Peyer's patch (tissue), 4 donors: ENCODE measurements around the gene TIAM1. TPM values are rescaled to one million over a fixed set of nuclear protein-coding genes. Genes with fewer than 3 reads are reported as not detected.

Source experiments
- DNase-seq, 3 donors: peaks; one replicate each; pipeline ENCODE4 v3.0.0-alpha.2; 2017 to 2019
- H3K27ac ChIP-seq, 4 donors: fragments of 200-600 bp; sonication (generic); one replicate each; pipeline ENCODE4 v1.5.1; 2016 to 2019
- H3K27me3 ChIP-seq, 2 donors: fragments of 200-600 bp; sonication (generic); one replicate each; pipeline ENCODE4 v1.5.1; 2019
- H3K36me3 ChIP-seq, 3 donors: fragments of 200-600 bp; sonication (generic); one replicate each; pipeline ENCODE4 v1.5.1; 2016 to 2019
- H3K4me1 ChIP-seq, 4 donors: fragments of 200-600 bp; sonication (generic); one replicate each; pipeline ENCODE4 v1.5.1; 2016 to 2019
- H3K4me3 ChIP-seq, 4 donors: fragments of 200-600 bp; sonication (generic); 1 replicate in 3 of 4; 2 replicates in 1 of 4; pipeline ENCODE4 v1.5.1; 2016 to 2019; ENCODE audit warnings: mild to moderate bottlenecking in 1 of 4
- H3K9me3 ChIP-seq, 4 donors: fragments of 200-600 bp; sonication (generic); one replicate each; pipeline ENCODE4 v1.5.1; 2016 to 2019; ENCODE audit warnings: mild to moderate bottlenecking in 1 of 4
- CTCF ChIP-seq, 6 experiments: fragments of 450-650 bp in 4 of 6; fragments of 200-600 bp in 2 of 6; sonication (generic) in 1 of 6; IDR thresholded peaks; one replicate each; pipeline ENCODE4 v1.5.1; 2017 to 2019; ENCODE audit warnings: antibody characterized with exemption in 6 of 6, mild to moderate bottlenecking in 3 of 6, moderate library complexity in 1 of 6
- POLR2A ChIP-seq, 2 donors: fragments of 450-650 bp; IDR thresholded peaks; one replicate each; pipeline ENCODE4 v1.5.1; 2017; ENCODE audit warnings: antibody characterized with exemption in 2 of 2, mild to moderate bottlenecking in 2 of 2, moderate library complexity in 2 of 2
- total RNA-seq, 4 donors: library from RNA; depleted of rRNA; stranded (reverse); fragments of >200 nt; gene quantifications; one replicate each; pipeline ENCODE4 v1.1.0, GENCODE V29; 2016

The TIAM1 gene
- total RNA-seq, 4 donors from 2014 or later, result 1.4 to 13.2 (median 2.9) TPM

DNA sequence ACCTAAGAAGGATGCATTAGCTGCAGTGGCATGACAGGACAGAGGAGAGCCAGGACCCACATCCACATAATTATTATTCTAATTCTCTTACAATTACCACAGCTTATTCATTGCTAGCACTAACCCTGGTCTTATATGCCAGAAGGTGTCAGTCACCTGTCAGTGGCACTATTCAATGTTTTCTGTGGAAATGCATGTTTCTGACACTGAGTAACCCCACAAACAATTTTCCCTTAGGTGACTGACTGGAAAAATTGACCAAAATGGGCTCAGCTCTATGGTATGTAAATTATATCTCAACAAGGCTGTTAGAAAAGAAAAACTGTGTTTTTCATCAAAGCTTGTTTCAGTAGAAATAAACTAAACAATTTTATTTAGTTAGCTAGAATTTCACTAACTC, 187.9 kb downstream of the TIAM1 start:
- no peak overlapping the region for H3K4me3 ChIP-seq
- H3K27ac ChIP-seq, result no peak overlapping the region
- no peaks in the 10 kb centered on the region for H3K36me3 ChIP-seq
- H3K27me3 ChIP-seq, result no peaks in the 10 kb centered on the region
- H3K4me1 ChIP-seq, result no peaks in the 10 kb centered on the region
- H3K9me3 ChIP-seq, result peaks cover 0 to 7% (median 0%) of the 10 kb centered on the region in 4 donors
- TF ChIP-seq CTCF (IDR thresholded peaks at IDR 0.05) (no peak), POLR2A (IDR thresholded peaks at IDR 0.05) (no peak)
- no peak for DNase-seq

DNA sequence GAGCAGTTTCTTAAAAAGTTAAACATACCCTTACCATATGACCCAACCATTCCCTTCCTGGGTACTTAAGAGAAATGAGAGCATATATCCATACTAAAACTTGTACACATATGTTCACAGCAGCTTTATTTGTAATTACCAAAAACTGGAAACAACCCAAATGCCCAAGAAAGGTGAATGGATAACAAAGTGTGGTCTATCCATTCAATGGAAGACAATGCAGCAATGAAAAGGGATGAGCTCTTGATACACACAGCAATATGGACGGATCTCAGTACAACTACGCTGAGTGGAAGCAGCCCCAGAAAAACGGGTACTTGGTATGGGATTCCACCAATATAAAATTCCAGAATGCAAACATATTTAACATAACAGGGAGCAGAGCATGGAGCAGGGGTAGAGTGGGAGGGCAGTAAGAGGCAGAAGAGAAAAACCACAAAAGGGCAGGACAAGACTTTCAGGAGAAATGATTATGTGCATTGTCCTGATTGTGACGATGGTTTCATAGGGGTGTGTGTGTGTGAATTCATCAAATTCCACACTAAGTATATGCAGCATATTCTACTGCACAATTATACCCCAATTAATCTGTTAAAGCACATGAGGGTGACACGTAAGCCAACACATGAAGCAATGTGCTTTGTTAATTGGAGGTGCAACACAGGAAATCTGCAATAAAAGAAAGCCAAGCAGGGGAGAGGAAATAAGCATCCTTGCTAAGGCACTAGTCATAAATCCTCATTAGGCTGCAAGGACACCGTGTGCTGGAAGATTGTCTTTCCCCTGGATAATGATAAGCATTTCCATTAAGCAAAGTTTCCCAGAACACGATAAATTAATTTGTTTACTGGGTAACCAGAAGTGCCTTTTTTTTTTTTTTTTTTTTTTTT, 192.7 kb downstream of the TIAM1 start:
- Histone ChIP-seq H3K27ac (peak overlapping the region in 1 of 4 donors; percentile 26), H3K4me3 (no peak overlapping the region), H3K9me3 (no peaks in the 10 kb centered on the region)

GRCh38 chr21:31145274-31145673, 198.8 kb downstream of the TIAM1 start:
- no peak for DNase-seq
- Histone ChIP-seq H3K4me3 (no peak overlapping the region), H3K27me3 (no peaks in the 10 kb centered on the region), H3K9me3 (no peaks in the 10 kb centered on the region), H3K27ac (no peak overlapping the region), H3K4me1 (no peaks in the 10 kb centered on the region), H3K36me3 (no peaks in the 10 kb centered on the region)
- TF ChIP-seq CTCF (IDR thresholded peaks at IDR 0.05) (no peak), POLR2A (IDR thresholded peaks at IDR 0.05) (no peak)

More for the DNA sequence above, 192.7 kb downstream of the TIAM1 start:
- Histone ChIP-seq H3K27me3 (no peaks in the 10 kb centered on the region), H3K4me1 (no peaks in the 10 kb centered on the region), H3K36me3 (no peaks in the 10 kb centered on the region)
- no peak for DNase-seq
- TF ChIP-seq POLR2A (IDR thresholded peaks at IDR 0.05), result no peak
- no peak for TF ChIP-seq CTCF (IDR thresholded peaks at IDR 0.05)

DNA sequence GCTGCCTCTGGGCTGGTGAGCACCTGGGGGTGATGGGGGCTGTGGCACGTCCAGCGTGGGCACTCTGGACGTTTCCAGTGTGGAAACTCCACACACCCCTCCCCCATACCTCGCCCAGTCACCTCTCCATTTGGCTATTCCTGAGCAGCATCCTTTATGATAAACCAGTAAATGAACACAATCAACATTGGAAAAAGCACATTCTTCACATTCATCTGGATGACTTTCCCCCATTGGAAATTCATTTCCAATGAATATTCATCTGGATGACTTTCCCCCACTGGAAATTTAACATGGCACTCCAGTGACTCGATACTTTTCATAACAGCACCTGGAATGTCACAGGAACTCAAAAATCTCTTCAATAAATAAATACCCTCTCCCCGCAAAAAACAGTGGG, 201.0 kb downstream of the TIAM1 start:
- Histone ChIP-seq H3K4me3 (no peak overlapping the region), H3K4me1 (no peaks in the 10 kb centered on the region), H3K27ac (no peak overlapping the region), H3K9me3 (no peaks in the 10 kb centered on the region), H3K27me3 (no peaks in the 10 kb centered on the region), H3K36me3 (no peaks in the 10 kb centered on the region)
- DNase-seq, result no peak
- no peak for TF ChIP-seq POLR2A (IDR thresholded peaks at IDR 0.05)
- no peak for TF ChIP-seq CTCF (IDR thresholded peaks at IDR 0.05)

DNA sequence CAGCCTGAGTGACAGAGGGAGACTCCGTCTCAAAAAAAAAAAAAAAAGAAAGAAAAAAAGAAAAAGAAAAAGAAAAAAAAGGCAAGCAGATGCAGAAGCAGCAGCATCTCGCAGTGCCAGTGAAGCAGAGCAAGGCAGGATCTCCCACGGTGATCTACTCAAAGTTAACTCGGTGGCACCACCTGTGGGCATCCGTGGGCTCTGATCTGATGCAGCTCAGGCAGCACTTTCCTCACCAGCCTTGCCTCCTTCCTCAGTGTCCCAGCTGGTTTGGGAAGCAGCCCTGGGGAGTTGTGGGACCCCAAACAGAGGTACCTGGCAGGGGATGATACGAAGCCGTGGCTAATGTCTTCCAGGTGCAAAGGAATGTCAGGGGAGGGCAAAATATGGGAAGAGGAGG, 201.5 kb downstream of the TIAM1 start:
- H3K27ac ChIP-seq, result no peak overlapping the region
- H3K9me3 ChIP-seq, result no peaks in the 10 kb centered on the region
- H3K4me3 ChIP-seq, result no peak overlapping the region
- H3K4me1 ChIP-seq, result no peaks in the 10 kb centered on the region
- DNase-seq, result no peak
- TF ChIP-seq POLR2A (IDR thresholded peaks at IDR 0.05) (no peak), CTCF (IDR thresholded peaks at IDR 0.05) (no peak)
- H3K27me3 ChIP-seq, result no peaks in the 10 kb centered on the region
- H3K36me3 ChIP-seq, result no peaks in the 10 kb centered on the region
